ENCODE data around the gene SOX6. TPM values are rescaled to one million over a fixed set of nuclear protein-coding genes. Genes with fewer than 3 reads are reported as not detected.
"Not testable (repeated sequence)": the region's sequence is repeated elsewhere in the genome, so short reads cannot be mapped to it uniquely, and the experiment has no call there.

The SOX6 gene
- total RNA-seq, 1 donor = 0.10 TPM

DNA sequence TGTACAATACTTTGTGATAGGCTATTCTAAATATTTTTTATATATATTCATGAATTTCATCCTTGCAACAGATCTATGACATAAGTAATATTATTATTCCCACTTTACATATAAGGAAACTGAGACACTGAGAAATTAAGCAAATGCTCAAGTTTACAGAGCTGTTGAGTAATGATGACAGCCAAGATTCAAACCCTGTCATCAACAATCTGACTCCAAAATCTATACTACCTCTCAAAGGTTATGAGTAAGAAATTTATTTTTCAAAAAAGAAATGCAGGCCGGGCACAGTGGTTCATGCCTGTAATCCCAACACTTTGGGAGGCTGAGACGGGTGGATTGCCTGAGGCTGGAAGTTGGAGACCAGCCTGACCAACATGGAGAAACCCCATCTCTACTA lies 22.6 kb upstream of the SOX6 start:
- Histone ChIP-seq H3K27me3 (ENCODE audit: insufficient read depth, low read length) (no peaks in the 10 kb centered on the region), H3K4me1 (ENCODE audit: insufficient read depth, low read length) (no peaks in the 10 kb centered on the region), H3K9me3 (ENCODE audit: low read depth, low read length) (no peaks in the 10 kb centered on the region), H3K4me3 (ENCODE audit: low read length) (no peak overlapping the region)

- Histone ChIP-seq H3K9me3 (ENCODE audit: low read depth, low read length) (no peaks in the 10 kb centered on the region), H3K4me3 (ENCODE audit: low read length) (no peak overlapping the region), H3K4me1 (ENCODE audit: insufficient read depth, low read length) (no peaks in the 10 kb centered on the region), H3K27me3 (ENCODE audit: insufficient read depth, low read length) (no peaks in the 10 kb centered on the region)
These were observed 21.4 kb upstream of the SOX6 start for GRCh38 chr11:16377746-16378145.

DNA sequence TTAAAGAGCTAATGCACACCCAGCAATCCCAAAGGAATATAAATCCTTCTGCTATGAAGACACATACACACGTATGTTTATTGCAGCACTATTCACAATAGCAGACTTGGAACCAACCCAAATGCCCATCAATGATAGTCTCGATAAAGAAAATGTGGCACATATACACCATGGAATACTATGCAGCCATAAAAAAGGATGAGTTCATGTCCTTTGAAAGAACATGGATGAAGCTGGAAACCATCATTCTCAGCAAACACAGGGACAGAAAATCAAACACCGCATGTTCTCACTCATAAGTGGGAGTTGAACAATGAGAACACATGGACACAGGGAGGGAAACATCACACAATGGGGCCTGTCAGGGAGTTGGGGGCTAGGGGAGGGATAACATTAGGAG lies 19.3 kb upstream of the SOX6 start:
- not testable (repeated sequence) for H3K9me3 ChIP-seq (ENCODE audit: low read depth, low read length); H3K4me1 ChIP-seq (ENCODE audit: insufficient read depth, low read length); H3K4me3 ChIP-seq (ENCODE audit: low read length); H3K27me3 ChIP-seq (ENCODE audit: insufficient read depth, low read length)

DNA sequence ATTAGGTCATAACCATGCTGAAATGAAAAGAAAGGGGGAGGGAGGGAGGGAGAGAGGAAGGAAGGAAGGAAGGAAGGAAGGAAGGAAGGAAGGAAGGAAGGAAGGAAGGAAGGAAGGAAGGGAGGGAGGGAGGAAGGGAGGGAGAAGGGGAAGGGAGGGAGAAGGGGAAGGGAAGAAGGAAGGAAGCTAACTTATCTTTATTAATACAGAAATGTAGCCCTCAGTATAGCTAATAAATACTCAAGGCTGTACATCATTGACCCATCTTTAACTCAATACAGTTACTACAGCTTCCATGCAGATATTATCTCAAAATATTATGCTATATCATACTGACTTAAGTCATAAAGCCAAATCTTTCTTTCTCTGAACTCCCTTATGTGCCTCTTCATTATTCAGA lies 17.4 kb upstream of the SOX6 start:
- no peak overlapping the region for H3K4me3 ChIP-seq (ENCODE audit: low read length)
- no peaks in the 10 kb centered on the region for H3K9me3 ChIP-seq (ENCODE audit: low read depth, low read length)
- H3K27me3 ChIP-seq (ENCODE audit: insufficient read depth, low read length) = no peaks in the 10 kb centered on the region
- H3K4me1 ChIP-seq (ENCODE audit: insufficient read depth, low read length) = no peaks in the 10 kb centered on the region

GRCh38 chr11:16372355-16372754 lies 16.0 kb upstream of the SOX6 start:
- Histone ChIP-seq H3K4me1 (ENCODE audit: insufficient read depth, low read length) (no peaks in the 10 kb centered on the region), H3K9me3 (ENCODE audit: low read depth, low read length) (no peaks in the 10 kb centered on the region), H3K27me3 (ENCODE audit: insufficient read depth, low read length) (no peaks in the 10 kb centered on the region), H3K4me3 (ENCODE audit: low read length) (no peak overlapping the region)

GRCh38 chr11:16367252-16367651 lies 10.9 kb upstream of the SOX6 start:
- no peaks in the 10 kb centered on the region for H3K4me1 ChIP-seq (ENCODE audit: insufficient read depth, low read length)
- H3K4me3 ChIP-seq (ENCODE audit: low read length) = no peak overlapping the region
- no peaks in the 10 kb centered on the region for H3K9me3 ChIP-seq (ENCODE audit: low read depth, low read length)
- no peaks in the 10 kb centered on the region for H3K27me3 ChIP-seq (ENCODE audit: insufficient read depth, low read length)

- H3K27me3 ChIP-seq (ENCODE audit: insufficient read depth, low read length) = no peaks in the 10 kb centered on the region
- no peaks in the 10 kb centered on the region for H3K4me1 ChIP-seq (ENCODE audit: insufficient read depth, low read length)
- no peak overlapping the region for H3K4me3 ChIP-seq (ENCODE audit: low read length)
- H3K9me3 ChIP-seq (ENCODE audit: low read depth, low read length) = no peaks in the 10 kb centered on the region
These were observed 9.4 kb upstream of the SOX6 start for GRCh38 chr11:16365581-16366228.

- H3K9me3 ChIP-seq (ENCODE audit: low read depth, low read length) = no peaks in the 10 kb centered on the region
- no peak overlapping the region for H3K4me3 ChIP-seq (ENCODE audit: low read length)
- H3K27me3 ChIP-seq (ENCODE audit: insufficient read depth, low read length) = no peaks in the 10 kb centered on the region
- no peaks in the 10 kb centered on the region for H3K4me1 ChIP-seq (ENCODE audit: insufficient read depth, low read length)
These were observed 7.9 kb upstream of the SOX6 start for GRCh38 chr11:16364254-16364653.

DNA sequence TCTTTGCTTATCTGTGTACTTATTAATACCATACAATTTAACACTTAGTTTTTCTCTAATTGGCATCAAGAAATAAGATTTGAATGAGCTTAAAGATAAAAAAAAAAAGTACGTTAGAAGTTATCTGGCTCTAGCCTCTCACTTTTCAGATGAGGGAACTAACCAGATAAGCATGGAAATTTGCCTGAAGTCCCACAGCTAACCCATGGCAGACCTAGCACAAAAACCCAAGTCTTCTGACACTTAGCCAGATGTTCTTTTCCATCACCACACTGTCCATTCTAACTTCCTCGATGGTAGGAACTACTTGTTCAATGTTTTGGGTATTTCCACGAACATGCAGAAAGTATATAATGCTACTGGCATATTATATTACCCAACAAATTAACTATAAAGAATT lies 7.4 kb upstream of the SOX6 start:
- H3K4me1 ChIP-seq (ENCODE audit: insufficient read depth, low read length) = no peaks in the 10 kb centered on the region
- H3K9me3 ChIP-seq (ENCODE audit: low read depth, low read length) = no peaks in the 10 kb centered on the region
- H3K27me3 ChIP-seq (ENCODE audit: insufficient read depth, low read length) = no peaks in the 10 kb centered on the region
- H3K4me3 ChIP-seq (ENCODE audit: low read length) = no peak overlapping the region

GRCh38 chr11:16361108-16361865 lies 4.9 kb upstream of the SOX6 start:
- Histone ChIP-seq H3K9me3 (ENCODE audit: low read depth, low read length) (no peaks in the 10 kb centered on the region), H3K4me3 (ENCODE audit: low read length) (no peak overlapping the region), H3K27me3 (ENCODE audit: insufficient read depth, low read length) (no peaks in the 10 kb centered on the region), H3K4me1 (ENCODE audit: insufficient read depth, low read length) (no peaks in the 10 kb centered on the region)

DNA sequence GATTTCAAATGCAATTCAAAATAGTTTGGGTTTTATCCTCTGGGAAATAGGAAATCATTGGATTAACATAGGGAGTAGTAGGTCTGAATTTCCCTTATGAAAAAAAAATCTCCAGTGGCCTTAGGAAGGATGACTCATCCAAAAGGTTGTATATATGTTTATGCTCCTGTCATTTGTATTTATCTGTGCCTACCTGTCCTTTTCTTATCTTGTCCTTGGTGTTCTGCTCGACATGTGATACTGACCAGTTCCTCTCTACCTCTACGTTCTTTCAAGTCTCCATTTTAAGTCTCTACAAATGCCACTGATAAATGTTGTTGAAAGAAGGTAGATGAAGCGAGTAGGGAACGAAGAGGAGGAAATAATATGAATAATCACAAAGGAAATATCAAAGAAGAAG lies 3.0 kb upstream of the SOX6 start:
- H3K4me3 ChIP-seq (ENCODE audit: low read length) = no peak overlapping the region
- H3K4me1 ChIP-seq (ENCODE audit: insufficient read depth, low read length) = no peaks in the 10 kb centered on the region
- no peaks in the 10 kb centered on the region for H3K27me3 ChIP-seq (ENCODE audit: insufficient read depth, low read length)
- H3K9me3 ChIP-seq (ENCODE audit: low read depth, low read length) = no peaks in the 10 kb centered on the region

DNA sequence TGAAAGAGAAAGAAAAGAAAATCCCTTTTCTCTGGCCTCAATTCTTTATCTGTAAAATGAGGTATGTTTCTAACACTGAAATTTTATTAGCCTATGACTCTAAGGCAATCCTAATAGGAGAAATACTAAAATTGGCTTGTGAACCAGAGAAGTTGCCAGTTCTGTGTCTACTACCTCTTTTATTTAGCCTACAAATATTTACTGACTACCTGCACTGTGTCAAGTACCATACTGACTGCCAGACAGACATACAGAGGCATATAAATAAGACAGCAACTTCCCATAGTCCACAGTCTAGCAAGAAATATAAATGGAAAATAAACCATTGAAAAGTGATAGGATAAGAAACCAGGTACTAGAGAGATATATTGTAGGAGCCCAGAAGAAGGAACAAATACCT lies 2.4 kb upstream of the SOX6 start:
- H3K27me3 ChIP-seq (ENCODE audit: insufficient read depth, low read length) = no peaks in the 10 kb centered on the region
- no peak overlapping the region for H3K4me3 ChIP-seq (ENCODE audit: low read length)
- no peaks in the 10 kb centered on the region for H3K9me3 ChIP-seq (ENCODE audit: low read depth, low read length)
- H3K4me1 ChIP-seq (ENCODE audit: insufficient read depth, low read length) = no peaks in the 10 kb centered on the region

- Histone ChIP-seq H3K4me3 (ENCODE audit: low read length) (no peak overlapping the region), H3K4me1 (ENCODE audit: insufficient read depth, low read length) (no peaks in the 10 kb centered on the region), H3K9me3 (ENCODE audit: low read depth, low read length) (no peaks in the 10 kb centered on the region), H3K27me3 (ENCODE audit: insufficient read depth, low read length) (no peaks in the 10 kb centered on the region)
These were observed 1.4 kb upstream of the SOX6 start for GRCh38 chr11:16357775-16358174.

GRCh38 chr11:16356761-16357393 lies 531 bp upstream of the SOX6 start:
- Histone ChIP-seq H3K4me1 (ENCODE audit: insufficient read depth, low read length) (no peaks in the 10 kb centered on the region), H3K4me3 (ENCODE audit: low read length) (no peak overlapping the region), H3K9me3 (ENCODE audit: low read depth, low read length) (no peaks in the 10 kb centered on the region), H3K27me3 (ENCODE audit: insufficient read depth, low read length) (no peaks in the 10 kb centered on the region)

DNA sequence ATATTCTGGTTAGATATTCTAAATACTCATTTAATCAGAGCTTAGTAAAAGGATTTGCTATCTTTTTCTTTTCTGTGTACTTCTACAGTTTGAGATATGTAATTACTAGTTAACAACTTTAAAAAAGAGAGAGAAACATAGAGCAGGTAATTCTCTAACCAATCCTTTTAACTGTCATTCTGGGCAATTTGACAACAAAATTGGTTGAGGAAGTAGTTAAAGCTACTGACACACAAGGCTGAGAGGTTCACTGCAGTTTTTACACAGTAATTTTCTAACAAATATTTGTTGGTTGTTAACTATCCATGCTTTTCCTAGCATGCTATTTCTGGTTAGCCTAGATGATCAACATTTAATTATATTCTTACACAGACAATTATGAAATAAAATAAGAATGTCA lies 3.6 kb downstream of the SOX6 start:
- no peaks in the 10 kb centered on the region for H3K9me3 ChIP-seq (ENCODE audit: low read depth, low read length)
- no peak overlapping the region for H3K4me3 ChIP-seq (ENCODE audit: low read length)
- no peaks in the 10 kb centered on the region for H3K27me3 ChIP-seq (ENCODE audit: insufficient read depth, low read length)
- H3K4me1 ChIP-seq (ENCODE audit: insufficient read depth, low read length) = no peaks in the 10 kb centered on the region

DNA sequence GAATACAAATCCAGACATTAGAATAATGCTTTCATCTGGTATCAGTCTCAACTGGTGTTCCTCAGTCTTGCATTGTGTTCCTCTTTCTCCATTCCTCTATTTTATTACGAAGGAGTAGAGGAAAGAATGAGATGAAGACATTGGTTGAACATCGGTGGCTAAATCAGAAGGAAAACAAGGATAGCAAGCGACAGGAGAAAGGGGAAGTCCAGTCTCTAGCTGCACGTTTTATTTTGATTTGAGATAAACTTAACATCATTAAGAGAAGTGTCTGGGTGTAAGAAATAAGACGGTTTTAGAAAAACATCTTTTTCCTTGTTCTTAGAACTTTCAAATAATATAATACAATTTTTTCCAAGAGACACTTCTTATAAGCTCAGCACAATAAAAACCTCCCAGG lies 6.2 kb downstream of the SOX6 start:
- no peak overlapping the region for H3K4me3 ChIP-seq (ENCODE audit: low read length)
- H3K4me1 ChIP-seq (ENCODE audit: insufficient read depth, low read length) = no peaks in the 10 kb centered on the region
- H3K9me3 ChIP-seq (ENCODE audit: low read depth, low read length) = no peaks in the 10 kb centered on the region
- H3K27me3 ChIP-seq (ENCODE audit: insufficient read depth, low read length) = no peaks in the 10 kb centered on the region
